CD4-positive, alpha-beta memory T cell (primary cell): ENCODE results near the gene TSPAN2. TPM values are rescaled to one million over a fixed set of nuclear protein-coding genes. Genes with fewer than 3 reads are reported as not detected.

Source experiments
- CTCF ChIA-PET: fragments of 350-600 bp; sonication (Branson Sonifier 250); formaldehyde crosslinking; loops from one replicate; lab custom pipeline; 2021; ENCODE audit warnings: inconsistent platforms; ENCODE audit not compliant: partially characterized antibody; lab: Charles Lee
- POLR2A ChIA-PET: fragments of 350-600 bp; sonication (Branson Sonifier 250); formaldehyde crosslinking; loops from one replicate; lab custom pipeline; 2021; ENCODE audit not compliant: partially characterized antibody; lab: Charles Lee
- DNase-seq, 5 donors: peaks; one replicate each; pipeline versions ENCODE4 v3.0.0 to v3.0.0-alpha.2; 2020 to 2022; ENCODE audit warnings: mixed read lengths in 1 of 5
- H3K27ac ChIP-seq: one replicate; pipeline ENCODE4 v1.7.0; 2013; ENCODE audit warnings: low read depth, low read length
- H3K27me3 ChIP-seq: 2 replicates; pipeline ENCODE4 v1.7.0; 2013; ENCODE audit warnings: mild to moderate bottlenecking, low read length, moderate library complexity; ENCODE audit not compliant: insufficient read depth
- H3K36me3 ChIP-seq: 2 replicates; pipeline ENCODE4 v1.7.0; 2013; ENCODE audit warnings: mild to moderate bottlenecking, low read length, moderate library complexity; ENCODE audit not compliant: insufficient read depth
- H3K4me1 ChIP-seq: 2 replicates; pipeline ENCODE4 v1.7.0; 2013; ENCODE audit warnings: mild to moderate bottlenecking, low read length, moderate library complexity; ENCODE audit not compliant: insufficient read depth
- H3K4me3 ChIP-seq, 2 donors: one replicate each; pipeline ENCODE4 v1.7.0; 2013; ENCODE audit warnings: low read length in 2 of 2, mild to moderate bottlenecking in 1 of 2
- H3K9me3 ChIP-seq, 2 donors: one replicate each; pipeline ENCODE4 v1.7.0; 2013; ENCODE audit warnings: low read length in 2 of 2, control low read depth in 1 of 2; ENCODE audit not compliant: control insufficient read depth in 1 of 2
- H3K27ac Mint-ChIP-seq, 7 donors: one replicate each; pipeline ENCODE4 v1.8.0; 2020 to 2021; ENCODE audit warnings: mixed read lengths in 7 of 7, mild to moderate bottlenecking in 6 of 7, inconsistent platforms in 3 of 7, moderate library complexity in 3 of 7
- H3K27me3 Mint-ChIP-seq, 2 donors: one replicate each; pipeline ENCODE4 v1.8.0; 2020 to 2021; ENCODE audit warnings: mixed read lengths in 2 of 2
- H3K36me3 Mint-ChIP-seq, 2 donors: one replicate each; pipeline ENCODE4 v1.8.0; 2020 to 2021; ENCODE audit warnings: mixed read lengths in 2 of 2, inconsistent platforms in 1 of 2, mild to moderate bottlenecking in 1 of 2
- H3K4me1 Mint-ChIP-seq, 4 donors: one replicate each; pipeline ENCODE4 v1.8.0; 2020 to 2021; ENCODE audit warnings: mixed read lengths in 4 of 4, mild to moderate bottlenecking in 1 of 4
- H3K4me3 Mint-ChIP-seq, 8 donors: one replicate each; pipeline ENCODE4 v1.8.0; 2020 to 2021; ENCODE audit warnings: mixed read lengths in 8 of 8, mild to moderate bottlenecking in 7 of 8, moderate library complexity in 6 of 8, inconsistent platforms in 3 of 8
- H3K9me3 Mint-ChIP-seq, 8 donors: one replicate each; pipeline ENCODE4 v1.8.0; 2020 to 2021; ENCODE audit warnings: mixed read lengths in 8 of 8, mild to moderate bottlenecking in 5 of 8, inconsistent platforms in 3 of 8, moderate library complexity in 1 of 8
- intact Hi-C: fragments of 100-400 bp; cut with micrococcal nuclease; formaldehyde crosslinking; loops from one replicate; pipeline ENCODE4 v1.15.1; 2023
- polyA plus RNA-seq, 2 donors: library from polyadenylated mRNA; unstranded; fragments of 300-500 nt; fragmentation: Illumina TruSeq; gene quantifications; one replicate each; pipeline ENCODE4 v1.2.3, GENCODE V29; 2021
- total RNA-seq, 2 experiments: library from RNA; stranded (reverse); gene quantifications; one replicate each; pipeline ENCODE4 v1.2.3, GENCODE V29; 2021

TSPAN2 gene
- total and polyA plus RNA-seq, 4 experiments from 2014 or later, result 1.3 to 21.8 (median 12.1) TPM

DNA sequence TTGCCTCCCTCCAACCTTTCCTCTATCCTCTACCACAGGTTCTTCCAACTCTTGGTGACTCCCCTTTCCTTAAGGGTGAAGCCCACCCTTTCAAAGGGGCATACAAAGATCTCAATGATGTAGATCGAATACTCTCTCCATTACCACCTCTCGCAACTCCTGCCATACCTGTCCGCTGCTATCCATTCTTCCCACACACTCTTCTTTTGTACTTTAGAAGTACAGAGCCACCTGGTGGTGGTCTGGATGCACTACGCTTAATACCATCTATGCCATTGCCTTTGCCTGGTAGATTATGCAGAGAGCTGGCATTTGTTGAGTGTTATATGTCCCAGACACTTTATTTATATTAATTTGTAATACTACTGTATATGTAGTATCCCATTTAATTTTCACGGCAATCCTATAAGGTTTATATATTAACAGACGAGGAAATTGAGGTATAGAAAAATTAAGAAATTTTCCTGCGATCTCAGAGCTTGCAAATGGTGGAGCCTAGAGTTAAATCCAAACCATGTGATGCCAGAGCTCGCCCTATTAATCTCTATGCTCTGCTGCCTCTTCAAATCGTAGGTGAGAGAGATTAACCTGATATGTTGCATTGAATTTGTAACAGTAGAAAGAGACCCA is 36.7 kb downstream of the TSPAN2 start:
- intact Hi-C loops, result loop anchor here (1.0 kb wide), 3 partner anchors 10 to 706 kb away; no protein-coding TSS in a partner anchor
- no peaks in the 10 kb centered on the region for H3K27me3 Mint-ChIP-seq
- H3K27ac ChIP-seq, result no peak overlapping the region
- peak; percentile 44 to 67 (median 61) for DNase-seq
- no peaks in the 10 kb centered on the region for H3K9me3 Mint-ChIP-seq
- peaks cover 0 to 4% of the 10 kb centered on the region in 2 donors for H3K36me3 Mint-ChIP-seq
- no peak overlapping the region for H3K4me3 ChIP-seq
- H3K27me3 ChIP-seq, result no peaks in the 10 kb centered on the region
- POLR2A ChIA-PET, result interaction anchor here (0.7 to 2.1 kb wide), 3 partner anchors 10 to 47 kb away, joined by 3 to 9 read pairs (median 6); partner anchors contain the start of gene TSPAN2
- no peak overlapping the region for H3K4me3 Mint-ChIP-seq
- no peak overlapping the region for H3K27ac Mint-ChIP-seq
- peaks cover 5% of the 10 kb centered on the region for H3K4me1 ChIP-seq
- peaks cover 0 to 5% (median 2%) of the 10 kb centered on the region in 4 donors for H3K4me1 Mint-ChIP-seq
- no peaks in the 10 kb centered on the region for H3K9me3 ChIP-seq
- CTCF ChIA-PET, result interaction anchor here (0.6 to 6.0 kb wide), 33 partner anchors 8 to 1214 kb away, joined by 3 to 49 read pairs (median 5); partner anchors contain the start of gene TSPAN2
- H3K36me3 ChIP-seq, result no peaks in the 10 kb centered on the region

DNA sequence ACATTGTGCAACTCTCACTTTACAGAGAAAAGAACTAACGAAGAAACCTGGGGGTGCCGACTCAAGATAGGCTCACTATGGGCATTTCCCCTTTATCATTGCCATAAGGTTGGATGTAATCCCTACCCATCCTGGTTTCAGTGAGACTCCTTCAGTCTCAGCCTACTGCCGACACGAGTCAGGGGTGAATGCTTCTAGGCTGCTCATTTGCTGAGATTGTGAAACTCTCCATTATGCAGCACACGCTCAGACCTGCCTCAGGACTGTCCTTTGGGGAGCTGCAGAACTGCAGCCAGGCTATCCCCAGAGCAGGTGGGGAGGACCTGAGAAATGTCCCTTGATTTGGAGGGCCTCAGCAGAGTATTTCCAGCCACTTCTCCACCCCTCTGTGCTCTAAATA is 37.5 kb downstream of the TSPAN2 start:
- no peak for DNase-seq
- Mint-ChIP-seq H3K36me3 (peaks cover 0 to 7% of the 10 kb centered on the region in 2 donors), H3K27ac (no peak overlapping the region), H3K27me3 (no peaks in the 10 kb centered on the region), H3K9me3 (no peaks in the 10 kb centered on the region), H3K4me1 (peaks cover 0 to 5% (median 2%) of the 10 kb centered on the region in 4 donors), H3K4me3 (no peak overlapping the region)
- POLR2A ChIA-PET, result no interaction called here
- H3K4me1 ChIP-seq, result peaks cover 5% of the 10 kb centered on the region
- intact Hi-C loops, result loop anchor here (1.0 kb wide), 3 partner anchors 10 to 706 kb away; no protein-coding TSS in a partner anchor
- H3K27ac ChIP-seq, result no peak overlapping the region
- H3K9me3 ChIP-seq, result no peaks in the 10 kb centered on the region
- CTCF ChIA-PET, result interaction anchor here (0.7 to 6.0 kb wide), 18 partner anchors 11 to 1214 kb away, joined by 3 to 49 read pairs (median 12); partner anchors contain the start of gene TSPAN2
- no peak overlapping the region for H3K4me3 ChIP-seq
- no peaks in the 10 kb centered on the region for H3K36me3 ChIP-seq
- no peaks in the 10 kb centered on the region for H3K27me3 ChIP-seq

DNA sequence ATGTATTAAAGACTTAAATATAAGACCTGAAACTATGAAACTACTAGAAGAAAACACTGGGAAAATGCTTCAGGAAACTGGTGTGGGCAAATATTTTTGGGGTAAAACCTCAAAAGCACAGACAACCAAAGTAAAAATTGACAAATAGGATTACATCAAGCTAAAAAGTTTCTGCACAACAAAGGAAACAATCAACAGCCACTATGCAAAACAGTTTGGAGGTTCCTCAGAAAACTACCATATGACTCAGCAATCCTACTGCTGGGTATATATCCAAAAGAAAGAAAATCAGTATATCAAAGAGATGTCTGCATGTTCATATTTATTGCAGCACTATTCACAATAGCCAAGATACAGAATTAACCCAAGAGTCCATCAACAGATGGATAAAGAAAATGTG is 42.6 kb downstream of the TSPAN2 start:
- ChIA-PET CTCF (interaction anchor here (1.3 kb wide), 1 partner anchor 8 kb away, joined by 3 read pairs; no protein-coding TSS in a partner anchor), POLR2A (no interaction called here)
- no peak overlapping the region for H3K27ac Mint-ChIP-seq
- no peaks in the 10 kb centered on the region for H3K36me3 ChIP-seq
- H3K9me3 Mint-ChIP-seq, result peaks cover 0 to 9% (median 4%) of the 10 kb centered on the region in 8 donors
- H3K27ac ChIP-seq, result no peak overlapping the region
- no peak for DNase-seq
- no peak overlapping the region for H3K4me3 Mint-ChIP-seq
- intact Hi-C loops, result no loop called here
- no peaks in the 10 kb centered on the region for H3K4me1 ChIP-seq
- peaks cover 22 to 29% of the 10 kb centered on the region in 2 donors for H3K36me3 Mint-ChIP-seq
- H3K27me3 ChIP-seq, result no peaks in the 10 kb centered on the region
- no peaks in the 10 kb centered on the region for H3K27me3 Mint-ChIP-seq
- H3K9me3 ChIP-seq, result no peaks in the 10 kb centered on the region
- H3K4me1 Mint-ChIP-seq, result peaks cover 0 to 4% (median 2%) of the 10 kb centered on the region in 4 donors
- H3K4me3 ChIP-seq, result no peak overlapping the region

DNA sequence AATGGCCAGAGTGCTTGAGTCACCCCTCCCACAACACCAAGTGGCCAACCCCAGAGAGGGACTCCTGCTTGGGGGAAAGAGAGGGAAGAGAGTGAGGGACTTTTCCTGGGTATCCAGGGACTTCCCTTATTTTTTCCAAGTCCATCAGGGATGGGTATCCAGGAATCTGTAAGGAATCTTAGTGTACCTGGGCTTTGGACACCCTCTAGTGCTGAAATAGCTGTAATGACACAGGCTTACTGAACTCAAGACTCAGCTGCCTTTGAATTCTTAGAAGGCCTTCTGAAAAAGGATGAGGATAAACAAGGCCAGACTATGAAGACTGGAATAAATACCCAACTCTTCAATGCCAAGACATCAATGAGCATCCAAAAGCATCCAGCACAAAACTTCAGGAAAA is 47.6 kb downstream of the TSPAN2 start:
- H3K4me1 Mint-ChIP-seq, result no peaks in the 10 kb centered on the region
- ChIA-PET POLR2A (no interaction called here), CTCF (interaction anchor here (6.8 kb wide), 1 partner anchor 11 kb away, joined by 49 read pairs; no protein-coding TSS in a partner anchor)
- H3K36me3 Mint-ChIP-seq, result peaks cover 16 to 39% of the 10 kb centered on the region in 2 donors
- no peak overlapping the region for H3K4me3 Mint-ChIP-seq
- intact Hi-C loops, result no loop called here
- H3K36me3 ChIP-seq, result no peaks in the 10 kb centered on the region
- H3K27me3 ChIP-seq, result no peaks in the 10 kb centered on the region
- H3K4me1 ChIP-seq, result no peaks in the 10 kb centered on the region
- DNase-seq, result no peak
- H3K9me3 ChIP-seq, result no peaks in the 10 kb centered on the region
- H3K9me3 Mint-ChIP-seq, result peaks cover 0 to 9% (median 4%) of the 10 kb centered on the region in 8 donors
- no peak overlapping the region for H3K27ac ChIP-seq
- no peak overlapping the region for H3K4me3 ChIP-seq
- no peak overlapping the region for H3K27ac Mint-ChIP-seq
- H3K27me3 Mint-ChIP-seq, result no peaks in the 10 kb centered on the region

GRCh38 chr1:115040501-115040900 is 48.8 kb downstream of the TSPAN2 start:
- no peaks in the 10 kb centered on the region for H3K4me1 ChIP-seq
- no peaks in the 10 kb centered on the region for H3K27me3 ChIP-seq
- DNase-seq, result no peak
- no peak overlapping the region for H3K4me3 ChIP-seq
- H3K27me3 Mint-ChIP-seq, result no peaks in the 10 kb centered on the region
- H3K27ac Mint-ChIP-seq, result no peak overlapping the region
- ChIA-PET POLR2A (no interaction called here), CTCF (interaction anchor here (6.8 kb wide), 1 partner anchor 12 kb away, joined by 49 read pairs; no protein-coding TSS in a partner anchor)
- peaks cover 16 to 33% of the 10 kb centered on the region in 2 donors for H3K36me3 Mint-ChIP-seq
- H3K4me1 Mint-ChIP-seq, result no peaks in the 10 kb centered on the region
- intact Hi-C loops, result no loop called here
- no peaks in the 10 kb centered on the region for H3K36me3 ChIP-seq
- H3K9me3 ChIP-seq, result no peaks in the 10 kb centered on the region
- H3K9me3 Mint-ChIP-seq, result peaks cover 0 to 9% (median 2%) of the 10 kb centered on the region in 8 donors
- H3K27ac ChIP-seq, result no peak overlapping the region
- no peak overlapping the region for H3K4me3 Mint-ChIP-seq

- no peaks in the 10 kb centered on the region for H3K36me3 ChIP-seq
- H3K4me1 ChIP-seq, result no peaks in the 10 kb centered on the region
- Mint-ChIP-seq H3K27me3 (peaks cover 0 to 2% of the 10 kb centered on the region in 2 donors), H3K9me3 (peaks cover 0 to under 1% (median 0%) of the 10 kb centered on the region in 8 donors), H3K4me1 (no peaks in the 10 kb centered on the region), H3K27ac (no peak overlapping the region), H3K36me3 (peaks cover 0 to 12% of the 10 kb centered on the region in 2 donors), H3K4me3 (no peak overlapping the region)
- POLR2A ChIA-PET, result no interaction called here
- no peak overlapping the region for H3K4me3 ChIP-seq
- H3K27ac ChIP-seq, result no peak overlapping the region
- H3K27me3 ChIP-seq, result no peaks in the 10 kb centered on the region
- CTCF ChIA-PET, result interaction anchor here (4.1 to 6.8 kb wide), 2 partner anchors 16 kb away, joined by 20 to 49 read pairs; no protein-coding TSS in a partner anchor
- intact Hi-C loops, result no loop called here
- H3K9me3 ChIP-seq, result no peaks in the 10 kb centered on the region
- no peak for DNase-seq
Measured at GRCh38 chr1:115036814-115037507, 52.3 kb downstream of the TSPAN2 start.

- H3K4me1 Mint-ChIP-seq, result no peaks in the 10 kb centered on the region
- Histone ChIP-seq H3K4me3 (no peak overlapping the region), H3K36me3 (no peaks in the 10 kb centered on the region), H3K27ac (no peak overlapping the region), H3K9me3 (no peaks in the 10 kb centered on the region), H3K4me1 (no peaks in the 10 kb centered on the region), H3K27me3 (no peaks in the 10 kb centered on the region)
- no peak for DNase-seq
- peaks cover 0 to 2% of the 10 kb centered on the region in 2 donors for H3K27me3 Mint-ChIP-seq
- CTCF ChIA-PET, result interaction anchor here (4.1 kb wide), 1 partner anchor 17 kb away, joined by 20 read pairs; no protein-coding TSS in a partner anchor
- H3K36me3 Mint-ChIP-seq, result peaks cover 0 to 6% of the 10 kb centered on the region in 2 donors
- intact Hi-C loops, result no loop called here
- POLR2A ChIA-PET, result no interaction called here
- no peaks in the 10 kb centered on the region for H3K9me3 Mint-ChIP-seq
- H3K4me3 Mint-ChIP-seq, result no peak overlapping the region
- H3K27ac Mint-ChIP-seq, result no peak overlapping the region
Measured at GRCh38 chr1:115035652-115036051, 53.7 kb downstream of the TSPAN2 start.
